ENCODE measurements around the gene NGLY1. TPM values are rescaled to one million over a fixed set of nuclear protein-coding genes. Genes with fewer than 3 reads are reported as not detected.

NGLY1 gene
- total and polyA plus RNA-seq, 9 of the 15 experiments (the other 6 are each of a cell fraction or from before 2014, with no cell fraction given): 52.2 to 124 (median 87.6) TPM

GRCh38 chr3:25781145-25781757 lies 2.0 kb downstream of the NGLY1 start (continued):
- no peak for TF ChIP-seq E2F1 (CRISPR knock-in tag; IDR thresholded peaks at IDR 0.05)

DNA sequence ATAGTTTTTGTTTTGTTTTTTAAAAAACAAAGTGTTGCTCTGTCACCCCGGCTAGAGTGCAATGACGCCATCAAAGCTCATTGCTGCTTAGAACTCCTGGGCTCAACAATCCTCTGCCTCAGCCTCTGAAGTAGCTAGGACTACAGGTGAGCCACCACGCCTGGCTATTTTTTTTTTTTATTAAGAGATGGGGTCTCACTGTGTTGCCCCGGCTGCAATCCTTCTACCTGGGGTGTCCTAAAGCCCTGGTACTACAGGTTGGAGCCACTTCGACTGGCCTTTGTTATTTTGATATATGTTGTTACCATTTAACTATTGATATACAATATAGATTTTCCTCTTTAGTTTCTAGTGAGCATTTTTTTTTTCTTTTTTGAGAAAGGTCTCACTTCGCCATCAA lies 2.6 kb downstream of the NGLY1 start:
- 96% methylated on average over 3 of the region's 6 CpGs for WGBS (ENCODE audit: insufficient coverage, low coverage, missing lambda C conversion rate)
- H3K4me1 ChIP-seq (replicated peaks in 1 of 2; ENCODE audit: control insufficient read depth in 2 of 2, insufficient read depth in 2 of 2, low read length in 2 of 2): peaks cover 12 to 19% of the 10 kb centered on the region in 2 experiments; a peak in 4 of 5 replicates
- POLR2A ChIA-PET: interaction anchor here (0.7 to 1.0 kb wide), 2 partner anchors 9 to 1841 kb away, joined by 3 read pairs; no protein-coding TSS in a partner anchor
- in situ Hi-C loops (cut with MboI) (no loop called here), intact Hi-C loops (cut with micrococcal nuclease) (no loop called here)
- H3K36me3 ChIP-seq (ENCODE audit: control insufficient read depth, insufficient read depth, low read length): peaks cover 43% of the 10 kb centered on the region
- CTCF ChIA-PET (ENCODE audit: low intra/inter-chr PET ratio): no interaction called here
- no peak overlapping the region; a peak in 1 of 4 replicates for H3K9ac ChIP-seq (ENCODE audit: insufficient read depth in 1 of 2, low read depth in 2 of 2, low read length in 2 of 2)
- H4K20me1 ChIP-seq (replicated peaks; ENCODE audit: control insufficient read depth, insufficient read depth, low read length): no peaks in the 10 kb centered on the region
- H3K27me3 ChIP-seq (ENCODE audit: control insufficient read depth in 2 of 2, insufficient read depth in 2 of 2, low read length in 2 of 2): no peaks in the 10 kb centered on the region
- peaks cover 7% of the 10 kb centered on the region; the same call in 1 of the 2 replicates for H3K9me3 ChIP-seq (replicated peaks; ENCODE audit: control insufficient read depth, insufficient read depth, low read depth, low read length)
- H2AFZ ChIP-seq (ENCODE audit: low read depth, low read length): no peak overlapping the region
- BruUV-seq (replicated peaks): no TSS peak
- H3K4me2 ChIP-seq (ENCODE audit: insufficient read depth, low read length): peak overlapping the region; percentile 95; the same call in 1 of the 2 replicates
- ATAC-seq (no peak), DNase-seq (ENCODE audit: extremely low read depth in 1 of 4, low spot score in 3 of 4) (no peak), FAIRE-seq (no peak)
- peaks cover 72% of the 10 kb centered on the region for H3K79me2 ChIP-seq (ENCODE audit: control insufficient read depth, insufficient read depth, low read length)
- no peaks in the 10 kb centered on the region for H3K9me1 ChIP-seq (ENCODE audit: control insufficient read depth, insufficient read depth, low read length)
- H3K27ac ChIP-seq (ENCODE audit: extremely low read depth, low read depth, low read length): no peak overlapping the region
- peak; percentile 86 for TF ChIP-seq ZNF121 (CRISPR knock-in tag; conservative IDR thresholded peaks at IDR 0.05)
- TF ChIP-seq BCOR (IDR thresholded peaks at IDR 0.05): 0 out of 2 replicates have a peak, but pooled peaks have one; percentile 27
- TF ChIP-seq MNT (conservative IDR thresholded peaks at IDR 0.05): no peak
- H3K4me3 ChIP-seq: no peak overlapping the region
